GM12878 (cell line): ENCODE results near the gene STAC2. TPM values are rescaled to one million over a fixed set of nuclear protein-coding genes. Genes with fewer than 3 reads are reported as not detected.

Source experiments
- ATAC-seq: fragments of 200-7000 bp; cut with Tn5 transposase; 3 replicates; pipeline ENCODE4 v1.9.1; 2020; ENCODE audit warnings: mild to moderate bottlenecking, moderate library complexity
- BruUV-seq: library from RNA; stranded (reverse); fragments of 400-500 nt; replicated peaks from 2 replicates; lab custom pipeline; 2021; lab: Mats Ljungman, UMichigan
- CTCF ChIA-PET: fragments of 300-600 bp; sonication (Branson Sonifier 250); formaldehyde crosslinking; extraction: SDS; loops from one replicate; lab custom pipeline; 2021; ENCODE audit warnings: inconsistent platforms; lab: Yijun Ruan, JAX
- POLR2A ChIA-PET: fragments of 350-600 bp; formaldehyde crosslinking; extraction: SDS; loops from one replicate; lab custom pipeline; 2021; ENCODE audit warnings: inconsistent platforms; lab: Charles Lee
- RAD21 ChIA-PET: fragments of 300-600 bp; sonication (Branson Sonifier 250); formaldehyde crosslinking; loops from one replicate; lab custom pipeline; 2023; ENCODE audit warnings: antibody characterized with exemption; ENCODE audit not compliant: unreplicated experiment; lab: Charles Lee
- SMC1A ChIA-PET: fragments of 300-600 bp; sonication (Branson Sonifier 250); formaldehyde crosslinking; loops from one replicate; lab custom pipeline; 2023; ENCODE audit not compliant: unreplicated experiment, uncharacterized antibody; lab: Charles Lee
- DNase-seq: peaks from one replicate; pipeline ENCODE4 v3.0.0-alpha.2; 2011; ENCODE audit warnings: low read depth, low spot score
- FAIRE-seq: peaks from 3 replicates; lab custom pipeline; 2011; peaks lifted over from hg19 to GRCh38; lab: Jason Lieb, UNC
- H2AFZ ChIP-seq: 2 replicates; pipeline ENCODE4 v1.6.0; 2011; ENCODE audit warnings: low read depth, low read length, control low read depth; ENCODE audit not compliant: control insufficient read depth
- H3K27ac ChIP-seq: 2 replicates; pipeline ENCODE4 v1.5.1; 2011; ENCODE audit warnings: control low read depth; ENCODE audit not compliant: control insufficient read depth, insufficient read depth
- H3K27me3 ChIP-seq, 2 experiments: replicated peaks in 1 of 2; 2 replicates each; pipeline versions ENCODE4 v1.6.0 to v1.6.1; 2011; ENCODE audit warnings: low read length in 1 of 2; ENCODE audit not compliant: control insufficient read depth in 2 of 2, insufficient read depth in 2 of 2
- H3K36me3 ChIP-seq, 2 experiments: 2 replicates each; pipeline ENCODE4 v1.5.1; 2011; ENCODE audit warnings: low read length in 1 of 2; ENCODE audit not compliant: control insufficient read depth in 2 of 2, insufficient read depth in 2 of 2
- H3K4me1 ChIP-seq: 2 replicates; pipeline ENCODE4 v1.6.1; 2011; ENCODE audit warnings: mild to moderate bottlenecking, low read length, moderate library complexity, mixed read lengths; ENCODE audit not compliant: control insufficient read depth, insufficient read depth
- H3K4me2 ChIP-seq: 2 replicates; pipeline ENCODE4 v1.6.0; 2011; ENCODE audit warnings: control low read depth; ENCODE audit not compliant: control insufficient read depth, insufficient read depth
- H3K4me3 ChIP-seq: fragments of 200-600 bp; sonication (generic); 2 replicates; pipeline ENCODE4 v1.5.1; 2016
- H3K79me2 ChIP-seq: 2 replicates; pipeline ENCODE4 v1.6.0; 2011; ENCODE audit warnings: low read length; ENCODE audit not compliant: control insufficient read depth, insufficient read depth
- H3K9ac ChIP-seq: 2 replicates; pipeline ENCODE4 v1.8.0; 2011; ENCODE audit warnings: low read length, control low read depth, mixed read lengths; ENCODE audit not compliant: control insufficient read depth, insufficient read depth
- H3K9me3 ChIP-seq: replicated peaks from 3 replicates; pipeline ENCODE4 v1.5.1; 2011; ENCODE audit warnings: mild to moderate bottlenecking, low read length; ENCODE audit not compliant: control insufficient read depth, insufficient read depth
- H4K20me1 ChIP-seq: 2 replicates; pipeline ENCODE4 v1.6.0; 2011; ENCODE audit not compliant: control insufficient read depth, insufficient read depth
- CHD4 ChIP-seq: fragments of 200-600 bp; sonication (generic); IDR thresholded peaks from 2 replicates; pipeline ENCODE4 v1.6.1; 2016; ENCODE audit warnings: mild to moderate bottlenecking
- E4F1 ChIP-seq: fragments of 450-650 bp; IDR thresholded peaks from 2 replicates; pipeline ENCODE4 v1.6.1; 2018; ENCODE audit warnings: borderline replicate concordance, mild to moderate bottlenecking; ENCODE audit not compliant: partially characterized antibody
- FOXK2 ChIP-seq: fragments of 450-650 bp; IDR thresholded peaks from 2 replicates; pipeline ENCODE4 v1.6.1; 2017; ENCODE audit warnings: mild to moderate bottlenecking, moderate library complexity
- HCFC1 ChIP-seq: fragments of 150-350 bp; IDR thresholded peaks from 2 replicates; pipeline ENCODE4 v1.6.1; 2014; ENCODE audit warnings: low read length
- MTA2 ChIP-seq: fragments of 450-650 bp; IDR thresholded peaks from 2 replicates; pipeline ENCODE4 v1.6.1; 2016; ENCODE audit warnings: low read depth, mild to moderate bottlenecking, moderate library complexity
- MTA3 ChIP-seq: IDR thresholded peaks from 2 replicates; pipeline ENCODE4 v1.6.1; 2012; ENCODE audit warnings: low read length, inconsistent platforms, borderline replicate concordance
- MXI1 ChIP-seq: fragments of 150-350 bp; IDR thresholded peaks from 2 replicates; pipeline ENCODE4 v1.6.1; 2011; ENCODE audit warnings: low read depth, mild to moderate bottlenecking, inconsistent platforms, low read length, improper control_type of control experiment
- NR2C2 ChIP-seq: IDR thresholded peaks from 2 replicates; pipeline ENCODE4 v1.6.1; 2011; ENCODE audit warnings: borderline replicate concordance, low read depth; ENCODE audit not compliant: control insufficient read depth, insufficient read length
- RAD21 ChIP-seq: IDR thresholded peaks from 2 replicates; pipeline ENCODE4 v1.6.1; 2011; ENCODE audit warnings: mild to moderate bottlenecking, low read depth, low read length, moderate library complexity; ENCODE audit not compliant: insufficient read depth
- RAD51 ChIP-seq: fragments of 450-650 bp; IDR thresholded peaks from 2 replicates; pipeline ENCODE4 v1.6.1; 2016; ENCODE audit warnings: moderate library complexity, mild to moderate bottlenecking, inconsistent platforms
- RB1 ChIP-seq: fragments of 450-650 bp; formaldehyde crosslinking; IDR thresholded peaks from 2 replicates; pipeline ENCODE4 v1.6.1; 2017; ENCODE audit warnings: mild to moderate bottlenecking, borderline replicate concordance
- RUNX3 ChIP-seq: IDR thresholded peaks from 2 replicates; pipeline ENCODE4 v1.6.1; 2012; ENCODE audit warnings: low read length, inconsistent platforms
- SMARCA5 ChIP-seq: fragments of 450-650 bp; IDR thresholded peaks from 2 replicates; pipeline ENCODE4 v1.6.1; 2017; ENCODE audit warnings: mild to moderate bottlenecking
- SP1 ChIP-seq: IDR thresholded peaks from one replicate; pipeline ENCODE4 v1.6.1; 2011; ENCODE audit warnings: low read depth, low read length
- SUPT20H ChIP-seq: IDR thresholded peaks from 2 replicates; pipeline ENCODE4 v1.6.1; 2011; ENCODE audit warnings: low read depth, mild to moderate bottlenecking, low read length, moderate library complexity, borderline replicate concordance; ENCODE audit not compliant: control insufficient read depth
- TBL1XR1 ChIP-seq: IDR thresholded peaks from 2 replicates; pipeline ENCODE4 v1.6.1; 2012; ENCODE audit warnings: low read depth, low read length, improper control_type of control experiment
- YBX1 ChIP-seq: fragments of 450-650 bp; IDR thresholded peaks from 2 replicates; pipeline ENCODE4 v1.6.1; 2016; ENCODE audit warnings: antibody characterized with exemption
- WGBS: methylation state at CpG from one replicate; pipeline ENCODE4 v1.1.6; 2016; ENCODE audit warnings: low lambda C conversion rate; ENCODE audit not compliant: insufficient replicate concordance, insufficient coverage; ENCODE audit errors: missing lambda C conversion rate; 5-methylcytosine and 5-hydroxymethylcytosine counted together
- in situ Hi-C: fragments of 300-500 bp; cut with MboI; formaldehyde crosslinking; loops from 9 replicates; pipeline ENCODE4 v1.14.3; 2018; ENCODE audit warnings: mixed read lengths
- intact Hi-C: fragments of 100-400 bp; cut with micrococcal nuclease; formaldehyde crosslinking; loops from one replicate; pipeline ENCODE4 v1.14.2; 2022; ENCODE audit not compliant: unreplicated experiment
- polyA plus RNA-seq, 11 experiments: library from polyadenylated mRNA; depleted of rRNA in 4 of 11; unstranded in 6 of 11; stranded (reverse) in 5 of 11; fragments of >200 nt; fragmentation: Nextera tagmentation in 4 of 11; fragmentation: Illumina TruSeq in 1 of 11; extraction: Ambion mirVana in 4 of 11; extraction: Trizol in 1 of 11; gene quantifications; 1 replicate in 1 of 11; 2 replicates in 10 of 11; pipeline versions ENCODE4 v1.2.1 to v1.2.3, GENCODE V29; 2011 to 2016; ENCODE audit warnings: inconsistent platforms in 2 of 11, missing spikeins in 2 of 11, low read depth in 1 of 11
- total RNA-seq, 4 experiments: library from RNA; depleted of rRNA in 3 of 4; stranded (reverse); fragments of >200 nt in 3 of 4; fragmentation: Illumina TruSeq in 1 of 4; extraction: Trizol in 1 of 4; gene quantifications; 2 replicates each; pipeline versions ENCODE4 v1.2.1 to v1.2.3, GENCODE V29; 2013 to 2021
- TF ChIP-seq, protein P1 (sequence below): fragments of 450-650 bp; formaldehyde crosslinking; IDR thresholded peaks from 2 replicates; pipeline ENCODE4 v1.4.0; 2022; ENCODE audit warnings: mild to moderate bottlenecking, moderate library complexity
- TF ChIP-seq, protein P2 (sequence below): fragments of 450-650 bp; IDR thresholded peaks from 2 replicates; pipeline ENCODE4 v1.6.1; 2016; ENCODE audit warnings: mild to moderate bottlenecking

Gene STAC2
- total and polyA plus RNA-seq, 10 of the 15 experiments (the other 5 are each of a cell fraction or from before 2014, with no cell fraction given), result 0.04 TPM; not detected in 9

DNA sequence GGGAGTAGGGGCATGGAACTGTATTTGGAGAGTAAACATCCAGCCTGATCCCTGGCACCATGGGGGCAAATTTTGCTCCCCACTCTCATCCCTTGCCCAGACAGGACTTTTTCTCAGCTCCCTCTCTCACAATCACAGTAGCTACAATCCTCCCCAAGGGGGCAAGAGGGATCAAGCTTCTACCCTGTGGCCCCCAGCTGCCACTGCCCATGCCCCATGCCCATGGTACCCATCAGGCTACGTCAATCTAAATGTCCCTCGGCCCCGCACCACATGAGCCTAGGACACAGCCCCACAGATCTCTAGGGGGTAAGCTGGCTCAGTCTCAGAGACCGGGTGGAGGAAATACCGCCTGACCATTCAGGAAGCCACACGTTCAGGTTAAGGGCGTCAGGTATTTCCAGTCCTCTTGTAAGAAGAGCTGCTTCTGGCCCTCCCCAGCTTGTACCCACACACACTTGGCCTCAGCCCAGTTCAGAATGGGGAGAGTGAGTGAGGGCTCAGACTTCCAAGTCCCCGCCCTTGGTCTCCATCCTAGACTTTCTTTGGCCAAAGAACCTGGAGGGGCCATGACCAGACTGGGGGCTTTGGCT lies 30.1 kb downstream of the STAC2 start:
- CTCF ChIA-PET, result interaction anchor here (0.9 to 2.5 kb wide), 8 partner anchors 11 to 49 kb away, joined by 3 to 20 read pairs (median 8); no protein-coding TSS in a partner anchor
- peak overlapping the region; percentile 98 for H3K4me3 ChIP-seq
- H2AFZ ChIP-seq, result no peak overlapping the region
- H3K9ac ChIP-seq, result peak overlapping the region; percentile 0; the same call in 1 of the 2 replicates
- TF ChIP-seq, protein P1, sequence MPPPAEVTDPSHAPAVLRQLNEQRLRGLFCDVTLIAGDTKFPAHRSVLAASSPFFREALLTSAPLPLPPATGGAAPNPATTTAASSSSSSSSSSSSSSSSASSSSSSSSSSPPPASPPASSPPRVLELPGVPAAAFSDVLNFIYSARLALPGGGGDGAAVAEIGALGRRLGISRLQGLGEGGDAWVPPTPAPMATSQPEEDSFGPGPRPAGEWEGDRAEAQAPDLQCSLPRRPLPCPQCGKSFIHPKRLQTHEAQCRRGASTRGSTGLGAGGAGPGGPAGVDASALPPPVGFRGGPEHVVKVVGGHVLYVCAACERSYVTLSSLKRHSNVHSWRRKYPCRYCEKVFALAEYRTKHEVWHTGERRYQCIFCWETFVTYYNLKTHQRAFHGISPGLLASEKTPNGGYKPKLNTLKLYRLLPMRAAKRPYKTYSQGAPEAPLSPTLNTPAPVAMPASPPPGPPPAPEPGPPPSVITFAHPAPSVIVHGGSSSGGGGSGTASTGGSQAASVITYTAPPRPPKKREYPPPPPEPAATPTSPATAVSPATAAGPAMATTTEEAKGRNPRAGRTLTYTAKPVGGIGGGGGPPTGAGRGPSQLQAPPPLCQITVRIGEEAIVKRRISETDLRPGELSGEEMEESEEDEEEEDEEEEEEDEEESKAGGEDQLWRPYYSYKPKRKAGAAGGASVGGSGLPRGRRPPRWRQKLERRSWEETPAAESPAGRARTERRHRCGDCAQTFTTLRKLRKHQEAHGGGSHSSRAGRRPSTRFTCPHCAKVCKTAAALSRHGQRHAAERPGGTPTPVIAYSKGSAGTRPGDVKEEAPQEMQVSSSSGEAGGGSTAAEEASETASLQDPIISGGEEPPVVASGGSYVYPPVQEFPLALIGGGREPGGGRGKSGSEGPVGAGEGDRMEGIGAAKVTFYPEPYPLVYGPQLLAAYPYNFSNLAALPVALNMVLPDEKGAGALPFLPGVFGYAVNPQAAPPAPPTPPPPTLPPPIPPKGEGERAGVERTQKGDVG (CRISPR knock-in tag), result no peak
- TF ChIP-seq YBX1 (no peak), MTA2 (no peak), SMARCA5 (no peak), SP1 (no peak), MXI1 (no peak), CHD4 (no peak), RUNX3 (no peak), E4F1 (no peak), FOXK2 (no peak), RB1 (no peak), HCFC1 (no peak), NR2C2 (no peak), RAD51 (no peak), TBL1XR1 (no peak), SUPT20H (no peak), MTA3 (no peak), RAD21 (no peak)
- TF ChIP-seq, protein P2, sequence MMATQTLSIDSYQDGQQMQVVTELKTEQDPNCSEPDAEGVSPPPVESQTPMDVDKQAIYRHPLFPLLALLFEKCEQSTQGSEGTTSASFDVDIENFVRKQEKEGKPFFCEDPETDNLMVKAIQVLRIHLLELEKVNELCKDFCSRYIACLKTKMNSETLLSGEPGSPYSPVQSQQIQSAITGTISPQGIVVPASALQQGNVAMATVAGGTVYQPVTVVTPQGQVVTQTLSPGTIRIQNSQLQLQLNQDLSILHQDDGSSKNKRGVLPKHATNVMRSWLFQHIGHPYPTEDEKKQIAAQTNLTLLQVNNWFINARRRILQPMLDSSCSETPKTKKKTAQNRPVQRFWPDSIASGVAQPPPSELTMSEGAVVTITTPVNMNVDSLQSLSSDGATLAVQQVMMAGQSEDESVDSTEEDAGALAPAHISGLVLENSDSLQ, result no peak
- ATAC-seq (peak; percentile 23), FAIRE-seq (no peak), DNase-seq (no peak)
- POLR2A ChIA-PET, result interaction anchor here (1.5 to 2.0 kb wide), 2 partner anchors 11 to 14 kb away, joined by 3 to 9 read pairs; no protein-coding TSS in a partner anchor
- H3K27ac ChIP-seq, result peak overlapping the region; percentile 37
- H3K9me3 ChIP-seq, result no peaks in the 10 kb centered on the region
- H3K4me1 ChIP-seq, result peaks cover 14% of the 10 kb centered on the region
- H3K27me3 ChIP-seq, result no peaks in the 10 kb centered on the region
- intact Hi-C loops, result no loop called here
- WGBS, result 22% methylated on average over 8 of the region's 8 CpGs
- BruUV-seq, result no TSS peak
- SMC1A ChIA-PET, result interaction anchor here (0.7 to 1.3 kb wide), 6 partner anchors 9 to 213 kb away, joined by 3 to 6 read pairs (median 3); no protein-coding TSS in a partner anchor
- H3K79me2 ChIP-seq, result peaks cover 16% of the 10 kb centered on the region
- H4K20me1 ChIP-seq, result no peaks in the 10 kb centered on the region
- H3K4me2 ChIP-seq, result peak overlapping the region; percentile 97
- RAD21 ChIA-PET, result interaction anchor here (1.0 to 1.4 kb wide), 5 partner anchors 11 to 49 kb away, joined by 3 to 6 read pairs (median 5); no protein-coding TSS in a partner anchor
- peaks cover 0 to 6% of the 10 kb centered on the region in 2 experiments; a peak in 2 of 4 replicates for H3K36me3 ChIP-seq
- in situ Hi-C loops, result no loop called here
